GM19328 (cell line): ENCODE results near the gene UHRF1.

ENCODE experiments used
- ATAC-seq: cut with Tn5 transposase; IDR thresholded peaks from one replicate; pipeline ENCODE4 v1.9.1; 2021; ENCODE audit warnings: mild to moderate bottlenecking, moderate library complexity; ENCODE audit not compliant: unreplicated experiment

UHRF1 gene

GRCh38 chr19:4987256-4987655, 78.0 kb downstream of the UHRF1 start:
- no peak for ATAC-seq

DNA sequence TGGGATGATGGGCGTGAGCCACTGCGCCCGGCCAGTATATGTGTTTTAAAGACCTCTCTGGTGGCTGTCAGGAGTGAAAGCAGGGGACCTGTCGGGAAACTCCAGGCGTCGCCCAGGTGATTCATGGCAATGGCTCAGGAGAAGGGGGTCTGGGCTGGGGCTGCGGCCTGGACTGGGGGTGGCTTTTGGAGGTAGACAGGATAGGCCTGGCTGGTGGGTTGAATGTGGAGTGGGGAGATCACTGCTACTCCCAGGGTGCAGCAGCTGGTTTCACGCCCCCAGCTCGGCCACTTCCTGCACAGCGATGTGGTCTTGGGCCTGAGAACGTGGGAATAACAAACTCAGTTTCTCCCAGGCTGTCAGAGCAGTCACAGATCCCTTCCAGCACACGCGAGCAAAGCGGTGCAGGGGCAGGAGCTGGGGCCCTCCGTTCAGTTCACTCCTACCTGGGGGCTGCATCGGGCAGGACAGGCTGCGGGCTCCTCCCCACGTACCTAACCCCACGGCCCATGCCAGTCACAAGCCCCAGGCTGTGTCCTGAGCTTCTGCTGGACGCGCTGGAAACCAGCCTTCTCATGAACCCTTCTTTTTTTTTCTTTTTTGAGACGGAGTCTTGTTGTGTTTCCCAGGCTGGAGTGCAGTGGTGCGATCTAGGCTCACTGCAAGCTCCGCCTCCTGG, 78.5 kb downstream of the UHRF1 start:
- ATAC-seq, result no peak

DNA sequence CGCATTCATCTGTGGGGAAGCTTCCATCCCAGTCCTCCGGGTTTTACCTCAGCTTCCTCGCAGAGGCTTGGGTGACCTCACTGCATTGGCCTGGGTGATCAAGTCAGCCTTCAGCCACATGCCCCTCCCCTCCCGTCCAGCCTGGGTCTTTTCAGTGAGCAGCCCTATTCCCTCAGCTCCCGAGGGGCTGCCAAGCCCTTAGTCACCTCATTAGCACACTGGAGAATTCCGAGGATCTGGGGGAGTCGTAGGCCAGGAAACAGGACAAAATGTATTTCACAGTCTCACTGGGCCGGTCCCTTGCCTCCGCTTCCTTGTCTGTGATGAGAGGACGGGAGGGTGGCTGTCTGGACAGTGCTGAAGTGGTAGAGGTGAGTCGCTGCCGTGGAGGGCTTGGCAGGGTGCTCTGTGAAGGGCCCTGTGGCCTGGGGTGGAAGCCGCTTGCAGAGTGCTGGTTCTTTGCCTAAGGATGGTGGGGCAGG, 79.5 kb downstream of the UHRF1 start:
- no peak for ATAC-seq

DNA sequence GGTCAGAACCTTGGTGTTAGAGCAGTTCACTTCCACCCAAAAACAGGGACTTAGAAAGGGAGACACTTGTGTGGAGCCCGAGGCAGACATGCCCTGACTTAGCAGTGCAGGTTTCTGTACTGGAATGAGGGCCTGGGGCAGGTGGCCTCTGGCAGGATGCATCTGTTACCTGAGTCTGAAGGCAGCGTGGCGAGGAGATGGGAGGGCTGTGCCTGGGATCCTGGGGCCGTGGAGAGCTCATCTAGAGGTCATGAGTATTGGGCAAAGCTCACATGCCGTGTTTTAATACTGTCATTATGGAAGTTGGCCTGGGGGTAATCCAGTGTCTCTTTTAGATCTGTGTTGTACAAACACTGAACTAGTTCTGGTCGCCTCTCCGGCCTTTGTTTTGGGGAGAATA, 81.0 kb downstream of the UHRF1 start:
- ATAC-seq, result no peak

- no peak for ATAC-seq
Measured at GRCh38 chr19:4991538-4991937, 82.2 kb downstream of the UHRF1 start.

DNA sequence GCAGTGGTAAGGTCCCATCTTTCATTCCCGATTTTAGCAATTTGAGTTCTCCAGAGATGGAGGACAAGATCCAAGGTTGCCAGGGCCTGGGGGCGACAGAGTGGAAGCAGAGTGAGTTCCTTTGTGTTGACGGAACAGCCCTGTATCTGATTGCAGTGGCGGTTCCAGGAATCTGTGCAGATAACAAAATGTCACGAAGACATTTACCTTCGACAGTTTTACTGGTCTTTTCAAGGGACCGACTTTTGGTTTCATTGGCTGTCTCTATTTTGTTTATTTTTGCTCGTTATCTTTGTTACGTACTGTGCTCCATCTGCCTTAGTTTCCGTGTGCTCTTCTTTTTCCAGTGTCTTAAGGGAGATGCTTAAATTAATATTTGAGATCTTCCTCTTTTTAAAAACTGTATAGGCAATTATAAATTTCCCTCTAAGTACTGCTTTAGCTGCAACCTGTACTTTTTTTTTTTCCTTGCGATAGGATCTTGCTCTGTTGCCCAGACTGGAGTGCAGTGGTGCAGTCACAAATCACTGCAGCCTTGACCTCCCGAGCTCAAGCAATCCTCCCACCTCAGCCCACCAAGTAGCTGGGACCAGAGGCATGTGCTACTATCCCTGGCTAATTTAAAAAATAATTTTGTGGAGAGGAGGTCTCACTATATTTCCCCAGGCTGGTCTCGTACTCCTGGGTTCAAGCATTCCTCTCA, 82.8 kb downstream of the UHRF1 start:
- ATAC-seq, result no peak

DNA sequence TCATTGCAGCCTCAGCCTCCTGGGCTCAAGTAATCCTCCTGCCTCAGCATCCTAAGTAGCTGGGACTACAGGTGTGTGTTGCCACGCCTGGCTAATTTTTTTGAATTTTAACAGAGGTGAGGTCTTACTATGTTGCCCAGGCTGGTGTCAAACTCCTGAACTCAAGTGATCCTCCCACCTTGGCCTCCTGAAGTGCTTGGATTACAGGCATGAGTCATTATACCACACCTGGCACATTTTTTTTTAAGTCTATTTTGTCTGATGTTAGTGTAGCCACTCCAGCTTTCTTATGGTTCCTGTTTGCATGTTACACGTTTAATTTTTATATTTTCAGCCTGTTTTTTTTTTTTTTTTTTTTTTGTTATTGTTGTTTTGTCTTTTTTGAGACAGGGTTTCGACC, 84.4 kb downstream of the UHRF1 start:
- ATAC-seq, result no peak

DNA sequence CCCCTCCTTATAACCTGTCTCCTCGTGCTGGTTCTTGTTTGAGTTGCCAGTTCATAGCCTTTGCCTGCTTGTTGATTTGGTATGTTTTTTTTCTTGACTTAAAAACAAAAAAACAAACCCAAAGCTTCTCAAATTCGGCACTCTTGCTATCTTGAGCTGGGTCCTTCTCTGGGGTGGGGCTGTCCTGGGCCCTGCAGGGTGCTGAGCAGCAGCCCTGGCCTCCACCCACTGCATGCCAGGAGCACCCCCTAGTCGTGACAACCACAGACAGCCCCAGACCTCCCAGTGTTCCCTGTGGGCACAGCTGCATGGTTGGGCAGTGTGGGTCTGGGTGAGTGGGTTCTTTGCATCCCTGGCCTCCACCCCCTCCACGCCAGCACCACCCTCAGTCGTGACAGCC, 87.4 kb downstream of the UHRF1 start:
- ATAC-seq, result no peak

DNA sequence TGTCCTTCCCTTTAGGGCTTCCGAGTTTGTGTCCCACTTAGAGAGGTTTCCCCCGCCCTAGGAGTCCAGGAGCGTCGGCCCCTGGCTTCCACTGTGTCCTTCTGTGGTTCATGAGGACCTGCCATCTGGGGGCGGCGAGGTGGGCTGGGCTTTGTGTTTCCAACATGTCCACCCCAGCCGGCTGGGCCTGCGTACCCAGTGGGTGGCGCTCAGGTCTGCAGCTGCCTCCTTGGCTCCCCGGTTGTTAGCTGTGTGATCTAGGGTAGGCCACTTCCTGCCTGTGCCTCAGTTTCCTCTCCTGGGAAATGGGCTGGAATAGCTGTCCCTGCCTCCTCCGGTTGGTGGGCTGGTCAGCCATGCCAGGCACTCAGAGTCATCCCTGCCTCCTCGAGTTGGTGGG, 88.0 kb downstream of the UHRF1 start:
- ATAC-seq, result no peak

DNA sequence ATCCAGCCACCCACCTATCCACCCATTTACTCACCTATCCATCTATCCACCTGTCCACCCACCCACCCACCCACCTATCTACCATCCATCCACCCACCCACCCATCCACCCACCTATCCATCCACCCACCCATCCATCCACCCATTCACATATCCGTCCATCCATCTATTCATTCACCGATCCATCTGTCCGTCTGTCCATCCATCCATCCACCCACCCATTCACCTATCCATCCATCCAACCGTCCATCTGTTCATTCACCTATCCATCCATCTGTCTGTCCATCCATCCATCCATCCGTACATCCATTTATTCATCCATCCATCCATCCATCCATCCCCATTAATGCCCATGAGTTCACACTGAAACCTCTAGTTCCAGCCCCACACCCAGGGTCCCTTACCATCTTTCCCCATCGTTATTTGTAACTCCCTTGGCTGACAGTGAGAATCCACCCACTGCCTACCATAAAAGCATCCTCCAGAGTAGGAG, 90.9 kb downstream of the UHRF1 start:
- no peak for ATAC-seq

DNA sequence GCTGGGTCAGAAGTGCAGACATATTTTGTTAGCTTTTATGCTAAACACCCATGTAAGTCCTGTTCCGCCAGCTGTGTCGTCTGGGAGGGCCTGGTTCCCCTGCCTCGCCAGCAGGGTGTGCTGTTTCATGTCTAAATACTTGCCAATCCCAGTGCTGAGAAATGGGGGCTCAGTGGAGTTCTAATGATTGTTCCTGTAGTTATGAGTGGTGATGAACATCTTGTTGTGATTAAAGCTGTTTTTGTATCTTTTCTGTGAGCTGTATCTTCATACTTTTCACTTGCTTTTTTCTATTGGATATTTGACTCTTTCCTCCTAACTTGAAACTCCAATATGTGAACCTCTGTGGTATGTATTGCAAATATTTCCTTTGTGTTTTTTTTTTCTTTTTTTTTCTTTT, 92.3 kb downstream of the UHRF1 start:
- ATAC-seq, result no peak

DNA sequence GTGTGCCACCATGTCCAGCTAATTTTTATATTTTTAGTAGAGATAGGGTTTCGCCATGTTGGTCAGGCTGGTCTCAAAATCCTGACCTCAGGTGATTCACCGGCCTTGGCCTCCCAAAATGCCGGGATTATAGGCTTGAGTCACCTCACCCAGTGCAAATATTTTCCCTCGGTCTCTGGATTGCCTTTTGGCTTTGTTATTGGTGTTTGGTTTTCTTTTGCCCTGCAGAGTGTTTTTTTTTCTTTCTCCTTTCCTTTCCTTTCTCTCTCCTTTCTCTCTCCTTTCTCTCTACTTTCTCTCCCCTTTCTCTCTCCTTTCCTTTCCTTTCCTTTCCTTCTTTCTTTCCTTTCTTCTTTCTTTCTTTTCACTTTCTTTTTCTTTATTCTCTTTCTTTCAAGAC, 92.8 kb downstream of the UHRF1 start:
- no peak for ATAC-seq

DNA sequence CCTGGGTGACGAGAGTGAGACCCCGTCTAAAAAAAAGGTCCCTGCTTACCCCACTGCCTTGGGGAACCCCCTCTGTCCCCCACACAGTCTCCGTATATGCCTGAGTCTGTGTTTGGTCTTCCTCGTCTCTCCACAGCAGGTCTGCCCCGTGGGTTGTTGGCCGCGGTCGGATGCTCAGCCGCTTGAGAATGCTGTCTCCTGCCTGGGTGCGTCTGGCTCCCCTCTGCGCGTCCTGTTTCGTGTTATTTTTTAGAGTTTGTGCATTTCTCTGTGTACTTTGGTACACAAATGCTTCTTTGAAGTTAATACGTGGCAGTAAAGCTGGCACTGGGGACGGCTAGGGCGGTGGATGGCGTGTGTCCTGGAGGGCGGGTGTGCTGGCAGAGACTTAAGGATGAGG, 94.5 kb downstream of the UHRF1 start:
- ATAC-seq, result no peak

DNA sequence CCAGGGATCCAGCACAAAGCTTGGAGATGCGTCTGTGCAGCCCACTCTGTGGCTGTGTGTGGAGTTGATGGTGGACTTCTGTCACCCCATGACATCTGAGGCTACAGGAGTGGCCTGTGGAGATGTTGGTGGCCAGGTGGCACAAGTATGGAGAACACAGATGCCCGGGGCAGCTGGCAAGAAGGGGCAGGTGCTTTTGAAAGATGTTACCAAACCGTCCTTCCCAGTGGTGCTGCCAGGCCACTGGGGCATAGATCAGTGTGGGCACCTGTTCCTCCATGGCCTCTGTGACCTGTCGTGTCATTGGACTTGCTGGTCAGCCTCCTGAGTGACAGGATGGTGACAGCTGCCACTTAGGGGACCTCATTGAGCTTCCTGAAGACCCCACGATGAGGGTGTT, 95.8 kb downstream of the UHRF1 start:
- no peak for ATAC-seq

DNA sequence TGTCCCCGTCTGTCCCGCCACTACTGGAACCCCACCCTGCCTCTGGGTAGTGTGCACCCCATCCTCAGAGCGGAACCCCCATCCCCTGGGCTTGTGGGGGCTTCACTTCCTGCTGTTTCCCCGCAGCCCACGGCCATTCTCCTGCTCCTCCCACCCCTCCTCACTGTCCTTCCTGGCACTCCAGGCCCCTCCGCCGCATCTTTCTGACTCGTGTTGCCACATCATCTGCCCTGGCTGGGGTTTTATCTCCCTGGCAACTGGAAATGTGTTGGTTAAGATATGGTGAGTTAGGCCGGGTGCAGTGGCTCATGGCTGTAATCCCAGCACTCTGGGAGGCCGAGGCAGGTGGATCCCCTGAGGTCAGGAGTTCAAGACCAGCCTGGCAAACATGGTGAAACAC, 96.9 kb downstream of the UHRF1 start:
- ATAC-seq, result no peak

- ATAC-seq, result no peak
Measured at GRCh38 chr19:5006821-5007220, 97.5 kb downstream of the UHRF1 start.
